HEK293T (cell line): ENCODE results near the gene RAB5B.

Experiments
- ARNT ChIP-seq: fragments of 450-650 bp; IDR thresholded peaks from 2 replicates; pipeline ENCODE4 v1.6.1; 2017; ENCODE audit warnings: mild to moderate bottlenecking
- BHLHE40 ChIP-seq: fragments of 450-650 bp; IDR thresholded peaks from 2 replicates; pipeline ENCODE4 v1.6.1; 2016; ENCODE audit warnings: mild to moderate bottlenecking, moderate library complexity, borderline replicate concordance
- ELF4 ChIP-seq: fragments of 450-650 bp; IDR thresholded peaks from 2 replicates; pipeline ENCODE4 v1.6.1; 2017; ENCODE audit warnings: antibody characterized with exemption
- FOXK2 ChIP-seq: fragments of 450-650 bp; IDR thresholded peaks from 2 replicates; pipeline ENCODE4 v1.6.1; 2016; ENCODE audit warnings: mild to moderate bottlenecking
- HDGF ChIP-seq: fragments of 450-650 bp; IDR thresholded peaks from 2 replicates; pipeline ENCODE4 v1.6.1; 2017; ENCODE audit warnings: antibody characterized with exemption, borderline replicate concordance
- SP1 ChIP-seq: fragments of 450-650 bp; IDR thresholded peaks from 2 replicates; pipeline ENCODE4 v1.6.1; 2017
- ZNF384 ChIP-seq: fragments of 450-650 bp; IDR thresholded peaks from 2 replicates; pipeline ENCODE4 v1.6.1; 2016

DNA sequence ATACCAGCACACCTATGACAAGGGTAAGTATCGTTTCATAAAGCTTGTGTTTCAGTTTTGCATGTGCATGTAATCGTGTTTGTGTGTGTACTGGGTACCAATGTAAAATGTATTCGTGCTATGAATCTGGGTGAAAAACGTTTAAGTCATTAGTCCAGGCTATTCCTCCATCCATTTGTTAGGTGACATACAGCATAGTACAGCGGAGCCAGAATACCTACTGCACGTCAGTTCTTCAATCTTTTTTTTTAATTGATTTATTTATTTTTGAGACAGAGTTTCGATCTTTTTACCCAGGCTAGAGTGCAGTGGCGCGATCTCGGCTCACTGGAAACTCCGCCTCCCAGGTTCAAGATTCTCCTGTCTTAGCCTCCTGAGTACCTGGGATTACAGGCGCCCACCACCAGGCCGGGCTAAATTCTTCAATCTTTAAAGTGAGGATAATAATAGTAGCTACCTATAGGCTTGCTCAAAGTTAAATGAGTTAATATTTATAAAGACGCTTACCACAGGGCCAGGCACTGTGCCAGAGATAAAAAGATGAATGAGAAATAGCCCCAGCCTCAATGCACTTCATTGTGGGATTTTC lies 67.2 kb downstream of the RAB5B start:
- TF ChIP-seq BHLHE40: no peak
- no peak for TF ChIP-seq SP1
- TF ChIP-seq ELF4: no peak
- no peak for TF ChIP-seq ZNF384
- TF ChIP-seq HDGF: no peak
- TF ChIP-seq FOXK2: no peak
- TF ChIP-seq ARNT: no peak
